AG08396 (cell line): ENCODE results near the gene ACOT13.
"Not testable (repeated sequence)": the region's sequence is repeated elsewhere in the genome, so short reads cannot be mapped to it uniquely, and the experiment has no call there.

Experiments used
- DNase-seq: peaks from one replicate; pipeline ENCODE4 v3.0.0; 2012; ENCODE audit warnings: low spot score, mixed read lengths

Gene ACOT13

GRCh38 chr6:24662236-24662635, 4.6 kb upstream of the ACOT13 start:
- no peak for DNase-seq

GRCh38 chr6:24663189-24663588, 3.7 kb upstream of the ACOT13 start:
- DNase-seq: no peak

- DNase-seq: no peak
These were observed 2.6 kb upstream of the ACOT13 start for GRCh38 chr6:24664046-24664987.

GRCh38 chr6:24666097-24666640, 708 bp upstream of the ACOT13 start:
- peak; percentile 28 for DNase-seq

GRCh38 chr6:24667378-24667803, 514 bp downstream of the ACOT13 start:
- peak; percentile 40 for DNase-seq

- DNase-seq: not testable (repeated sequence)
These were observed 1.5 kb downstream of the ACOT13 start for GRCh38 chr6:24668066-24668996.

GRCh38 chr6:24668997-24669361, 2.1 kb downstream of the ACOT13 start:
- DNase-seq: no peak

GRCh38 chr6:24670492-24670891, 3.6 kb downstream of the ACOT13 start:
- DNase-seq: not testable (repeated sequence)

- not testable (repeated sequence) for DNase-seq
These were observed 4.2 kb downstream of the ACOT13 start for GRCh38 chr6:24671077-24671476.

- DNase-seq: no peak
These were observed 5.8 kb downstream of the ACOT13 start for GRCh38 chr6:24672620-24673182.

GRCh38 chr6:24673625-24674024, 6.7 kb downstream of the ACOT13 start:
- DNase-seq: no peak

GRCh38 chr6:24678792-24679352, 12.0 kb downstream of the ACOT13 start:
- not testable (repeated sequence) for DNase-seq

- DNase-seq: no peak
These were observed 13.7 kb downstream of the ACOT13 start for GRCh38 chr6:24680582-24680981.

- DNase-seq: no peak
These were observed 16.7 kb downstream of the ACOT13 start for GRCh38 chr6:24683297-24684296.

- DNase-seq: no peak
These were observed 19.5 kb downstream of the ACOT13 start for GRCh38 chr6:24686408-24686807.

- DNase-seq: no peak
These were observed 20.1 kb downstream of the ACOT13 start for GRCh38 chr6:24686946-24687345.

- DNase-seq: no peak
These were observed 23.1 kb downstream of the ACOT13 start for GRCh38 chr6:24689964-24690363.

- DNase-seq: no peak
These were observed 23.7 kb downstream of the ACOT13 start for GRCh38 chr6:24690593-24690992.

GRCh38 chr6:24691550-24691949, 24.7 kb downstream of the ACOT13 start:
- DNase-seq: no peak

- no peak for DNase-seq
These were observed 25.1 kb downstream of the ACOT13 start for GRCh38 chr6:24692003-24692402.
